GM12878 (cell line): ENCODE data around the gene POR. TPM values are rescaled to one million over a fixed set of nuclear protein-coding genes. Genes with fewer than 3 reads are reported as not detected.

Experiments
- BACH1 ChIP-seq: fragments of 450-650 bp; IDR thresholded peaks from 2 replicates; pipeline ENCODE4 v1.6.1; 2017; ENCODE audit warnings: mild to moderate bottlenecking, borderline replicate concordance
- CBFB ChIP-seq: IDR thresholded peaks from 2 replicates; pipeline ENCODE4 v1.6.1; 2016; ENCODE audit warnings: antibody characterized with exemption, low read depth
- EP300 ChIP-seq, 2 experiments: fragments of 150-350 bp in 1 of 2; IDR thresholded peaks; 2 replicates each; pipeline ENCODE4 v1.6.1; 2011 to 2012; ENCODE audit warnings: low read depth in 2 of 2, low read length in 2 of 2, borderline replicate concordance in 1 of 2, improper control_type of control experiment in 1 of 2, inconsistent platforms in 1 of 2; ENCODE audit not compliant: control insufficient read depth in 1 of 2
- HCFC1 ChIP-seq: fragments of 150-350 bp; IDR thresholded peaks from 2 replicates; pipeline ENCODE4 v1.6.1; 2014; ENCODE audit warnings: low read length
- MEF2A ChIP-seq: IDR thresholded peaks from 2 replicates; pipeline ENCODE4 v1.6.1; 2011; ENCODE audit warnings: low read depth, mild to moderate bottlenecking, low read length, moderate library complexity; ENCODE audit not compliant: insufficient read depth
- MXI1 ChIP-seq: fragments of 150-350 bp; IDR thresholded peaks from 2 replicates; pipeline ENCODE4 v1.6.1; 2011; ENCODE audit warnings: low read depth, mild to moderate bottlenecking, inconsistent platforms, low read length, improper control_type of control experiment
- NFYB ChIP-seq: IDR thresholded peaks from 2 replicates; pipeline ENCODE4 v1.6.1; 2011; ENCODE audit warnings: low read depth, mild to moderate bottlenecking, low read length, improper control_type of control experiment, moderate library complexity; ENCODE audit not compliant: insufficient read depth
- SREBF2 ChIP-seq: IDR thresholded peaks from 2 replicates; pipeline ENCODE4 v1.6.1; 2012; ENCODE audit warnings: mild to moderate bottlenecking, low read length
- SUZ12 ChIP-seq: fragments of 200-600 bp; sonication (generic); IDR thresholded peaks from one replicate; pipeline ENCODE4 v1.6.1; 2018; ENCODE audit warnings: antibody characterized with exemption, mild to moderate bottlenecking; ENCODE audit not compliant: unreplicated experiment
- YBX1 ChIP-seq: fragments of 450-650 bp; IDR thresholded peaks from 2 replicates; pipeline ENCODE4 v1.6.1; 2016; ENCODE audit warnings: antibody characterized with exemption
- YY1 ChIP-seq: IDR thresholded peaks from 2 replicates; pipeline ENCODE4 v1.6.1; 2011; ENCODE audit warnings: low read depth, mild to moderate bottlenecking, low read length
- polyA plus RNA-seq, 11 experiments: library from polyadenylated mRNA; depleted of rRNA in 4 of 11; unstranded in 6 of 11; stranded (reverse) in 5 of 11; fragments of >200 nt; fragmentation: Nextera tagmentation in 4 of 11; fragmentation: Illumina TruSeq in 1 of 11; extraction: Ambion mirVana in 4 of 11; extraction: Trizol in 1 of 11; gene quantifications; 1 replicate in 1 of 11; 2 replicates in 10 of 11; pipeline versions ENCODE4 v1.2.1 to v1.2.3, GENCODE V29; 2011 to 2016; ENCODE audit warnings: inconsistent platforms in 2 of 11, missing spikeins in 2 of 11, low read depth in 1 of 11
- total RNA-seq, 4 experiments: library from RNA; depleted of rRNA in 3 of 4; stranded (reverse); fragments of >200 nt in 3 of 4; fragmentation: Illumina TruSeq in 1 of 4; extraction: Trizol in 1 of 4; gene quantifications; 2 replicates each; pipeline versions ENCODE4 v1.2.1 to v1.2.3, GENCODE V29; 2013 to 2021
- TF ChIP-seq, protein P1 (sequence below): fragments of 450-650 bp; IDR thresholded peaks from 2 replicates; pipeline ENCODE4 v1.6.1; 2017; ENCODE audit warnings: mild to moderate bottlenecking
- TF ChIP-seq, protein P2 (sequence below): IDR thresholded peaks from 2 replicates; pipeline ENCODE4 v1.6.1; 2012; ENCODE audit warnings: mild to moderate bottlenecking, low read depth, low read length
- TF ChIP-seq, protein P3 (sequence below): IDR thresholded peaks from 2 replicates; pipeline ENCODE4 v1.6.1; 2011; ENCODE audit warnings: low read depth, mild to moderate bottlenecking, low read length, moderate library complexity, borderline replicate concordance; ENCODE audit errors: extremely low read depth
- TF ChIP-seq, protein P4 (sequence below): fragments of 450-650 bp; IDR thresholded peaks from 2 replicates; pipeline ENCODE4 v1.6.1; 2016; ENCODE audit warnings: mild to moderate bottlenecking
- TF ChIP-seq, protein P5 (sequence below): fragments of 450-650 bp; IDR thresholded peaks from 2 replicates; pipeline ENCODE4 v1.6.1; 2017; ENCODE audit warnings: mild to moderate bottlenecking, moderate library complexity

POR gene
- total and polyA plus RNA-seq, 10 of the 15 experiments (the other 5 are each of a cell fraction or from before 2014, with no cell fraction given): 2.2 to 75.8 (median 35.9) TPM

DNA sequence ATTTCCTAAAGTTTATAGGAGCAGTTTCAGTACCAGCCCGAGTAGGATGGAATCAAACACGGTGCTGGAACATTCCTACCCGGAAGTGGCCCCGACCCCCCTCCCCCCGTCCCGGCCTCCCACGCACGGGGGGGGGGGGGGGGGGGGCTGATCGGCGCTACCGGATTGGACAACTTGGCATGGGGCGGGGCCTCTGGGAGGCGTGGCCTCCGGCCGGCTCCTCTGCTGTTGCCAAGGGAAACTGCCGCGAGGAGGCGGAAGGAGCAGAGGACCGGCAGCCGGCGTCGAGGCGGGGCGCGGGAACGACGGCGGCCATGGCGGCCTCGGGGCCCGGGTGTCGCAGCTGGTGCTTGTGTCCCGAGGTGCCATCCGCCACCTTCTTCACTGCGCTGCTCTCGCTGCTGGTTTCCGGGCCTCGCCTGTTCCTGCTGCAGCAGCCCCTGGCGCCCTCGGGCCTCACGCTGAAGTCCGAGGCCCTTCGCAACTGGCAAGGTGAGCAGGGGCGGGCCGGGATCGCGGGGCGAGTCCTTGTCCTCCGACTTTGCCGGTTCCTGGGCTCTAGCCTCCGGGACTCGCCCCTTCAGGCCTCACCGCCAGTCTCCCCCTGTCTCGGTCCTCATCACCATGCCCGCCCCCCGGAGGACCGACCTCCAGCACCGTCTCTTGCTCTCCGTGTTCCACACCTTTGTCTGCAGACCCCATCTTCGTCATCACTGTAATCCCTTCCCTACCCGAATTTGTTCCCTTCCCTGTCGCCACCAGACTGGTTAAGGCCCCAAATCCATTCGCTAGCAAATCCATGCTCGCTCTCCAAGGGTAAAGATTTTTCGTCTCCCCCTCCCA, 36.0 kb upstream of the POR start, which contains the start of gene RHBDD2 (continued):
- TF ChIP-seq CBFB (no peak), YY1 (peak; percentile 96), SREBF2 (no peak), MXI1 (peak; percentile 94), YBX1 (no peak), MEF2A (no peak), HCFC1 (peak; percentile 45; the same call in 1 of the 2 replicates), NFYB (no peak), BACH1 (peak; percentile 60; the same call in 1 of the 2 replicates), SUZ12 (no peak), EP300 (IDR thresholded peaks at IDR 0.05; ENCODE audit: borderline replicate concordance in 1 of 2, control insufficient read depth in 1 of 2, low read depth in 2 of 2, low read length in 2 of 2) (no peak)
- TF ChIP-seq, protein P1, sequence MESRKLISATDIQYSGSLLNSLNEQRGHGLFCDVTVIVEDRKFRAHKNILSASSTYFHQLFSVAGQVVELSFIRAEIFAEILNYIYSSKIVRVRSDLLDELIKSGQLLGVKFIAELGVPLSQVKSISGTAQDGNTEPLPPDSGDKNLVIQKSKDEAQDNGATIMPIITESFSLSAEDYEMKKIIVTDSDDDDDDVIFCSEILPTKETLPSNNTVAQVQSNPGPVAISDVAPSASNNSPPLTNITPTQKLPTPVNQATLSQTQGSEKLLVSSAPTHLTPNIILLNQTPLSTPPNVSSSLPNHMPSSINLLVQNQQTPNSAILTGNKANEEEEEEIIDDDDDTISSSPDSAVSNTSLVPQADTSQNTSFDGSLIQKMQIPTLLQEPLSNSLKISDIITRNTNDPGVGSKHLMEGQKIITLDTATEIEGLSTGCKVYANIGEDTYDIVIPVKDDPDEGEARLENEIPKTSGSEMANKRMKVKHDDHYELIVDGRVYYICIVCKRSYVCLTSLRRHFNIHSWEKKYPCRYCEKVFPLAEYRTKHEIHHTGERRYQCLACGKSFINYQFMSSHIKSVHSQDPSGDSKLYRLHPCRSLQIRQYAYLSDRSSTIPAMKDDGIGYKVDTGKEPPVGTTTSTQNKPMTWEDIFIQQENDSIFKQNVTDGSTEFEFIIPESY: no peak
- TF ChIP-seq, protein P2, sequence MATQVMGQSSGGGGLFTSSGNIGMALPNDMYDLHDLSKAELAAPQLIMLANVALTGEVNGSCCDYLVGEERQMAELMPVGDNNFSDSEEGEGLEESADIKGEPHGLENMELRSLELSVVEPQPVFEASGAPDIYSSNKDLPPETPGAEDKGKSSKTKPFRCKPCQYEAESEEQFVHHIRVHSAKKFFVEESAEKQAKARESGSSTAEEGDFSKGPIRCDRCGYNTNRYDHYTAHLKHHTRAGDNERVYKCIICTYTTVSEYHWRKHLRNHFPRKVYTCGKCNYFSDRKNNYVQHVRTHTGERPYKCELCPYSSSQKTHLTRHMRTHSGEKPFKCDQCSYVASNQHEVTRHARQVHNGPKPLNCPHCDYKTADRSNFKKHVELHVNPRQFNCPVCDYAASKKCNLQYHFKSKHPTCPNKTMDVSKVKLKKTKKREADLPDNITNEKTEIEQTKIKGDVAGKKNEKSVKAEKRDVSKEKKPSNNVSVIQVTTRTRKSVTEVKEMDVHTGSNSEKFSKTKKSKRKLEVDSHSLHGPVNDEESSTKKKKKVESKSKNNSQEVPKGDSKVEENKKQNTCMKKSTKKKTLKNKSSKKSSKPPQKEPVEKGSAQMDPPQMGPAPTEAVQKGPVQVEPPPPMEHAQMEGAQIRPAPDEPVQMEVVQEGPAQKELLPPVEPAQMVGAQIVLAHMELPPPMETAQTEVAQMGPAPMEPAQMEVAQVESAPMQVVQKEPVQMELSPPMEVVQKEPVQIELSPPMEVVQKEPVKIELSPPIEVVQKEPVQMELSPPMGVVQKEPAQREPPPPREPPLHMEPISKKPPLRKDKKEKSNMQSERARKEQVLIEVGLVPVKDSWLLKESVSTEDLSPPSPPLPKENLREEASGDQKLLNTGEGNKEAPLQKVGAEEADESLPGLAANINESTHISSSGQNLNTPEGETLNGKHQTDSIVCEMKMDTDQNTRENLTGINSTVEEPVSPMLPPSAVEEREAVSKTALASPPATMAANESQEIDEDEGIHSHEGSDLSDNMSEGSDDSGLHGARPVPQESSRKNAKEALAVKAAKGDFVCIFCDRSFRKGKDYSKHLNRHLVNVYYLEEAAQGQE: no peak
- TF ChIP-seq, protein P3, sequence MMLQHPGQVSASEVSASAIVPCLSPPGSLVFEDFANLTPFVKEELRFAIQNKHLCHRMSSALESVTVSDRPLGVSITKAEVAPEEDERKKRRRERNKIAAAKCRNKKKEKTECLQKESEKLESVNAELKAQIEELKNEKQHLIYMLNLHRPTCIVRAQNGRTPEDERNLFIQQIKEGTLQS: no peak
- TF ChIP-seq, protein P4, sequence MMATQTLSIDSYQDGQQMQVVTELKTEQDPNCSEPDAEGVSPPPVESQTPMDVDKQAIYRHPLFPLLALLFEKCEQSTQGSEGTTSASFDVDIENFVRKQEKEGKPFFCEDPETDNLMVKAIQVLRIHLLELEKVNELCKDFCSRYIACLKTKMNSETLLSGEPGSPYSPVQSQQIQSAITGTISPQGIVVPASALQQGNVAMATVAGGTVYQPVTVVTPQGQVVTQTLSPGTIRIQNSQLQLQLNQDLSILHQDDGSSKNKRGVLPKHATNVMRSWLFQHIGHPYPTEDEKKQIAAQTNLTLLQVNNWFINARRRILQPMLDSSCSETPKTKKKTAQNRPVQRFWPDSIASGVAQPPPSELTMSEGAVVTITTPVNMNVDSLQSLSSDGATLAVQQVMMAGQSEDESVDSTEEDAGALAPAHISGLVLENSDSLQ: no peak
- TF ChIP-seq, protein P5, sequence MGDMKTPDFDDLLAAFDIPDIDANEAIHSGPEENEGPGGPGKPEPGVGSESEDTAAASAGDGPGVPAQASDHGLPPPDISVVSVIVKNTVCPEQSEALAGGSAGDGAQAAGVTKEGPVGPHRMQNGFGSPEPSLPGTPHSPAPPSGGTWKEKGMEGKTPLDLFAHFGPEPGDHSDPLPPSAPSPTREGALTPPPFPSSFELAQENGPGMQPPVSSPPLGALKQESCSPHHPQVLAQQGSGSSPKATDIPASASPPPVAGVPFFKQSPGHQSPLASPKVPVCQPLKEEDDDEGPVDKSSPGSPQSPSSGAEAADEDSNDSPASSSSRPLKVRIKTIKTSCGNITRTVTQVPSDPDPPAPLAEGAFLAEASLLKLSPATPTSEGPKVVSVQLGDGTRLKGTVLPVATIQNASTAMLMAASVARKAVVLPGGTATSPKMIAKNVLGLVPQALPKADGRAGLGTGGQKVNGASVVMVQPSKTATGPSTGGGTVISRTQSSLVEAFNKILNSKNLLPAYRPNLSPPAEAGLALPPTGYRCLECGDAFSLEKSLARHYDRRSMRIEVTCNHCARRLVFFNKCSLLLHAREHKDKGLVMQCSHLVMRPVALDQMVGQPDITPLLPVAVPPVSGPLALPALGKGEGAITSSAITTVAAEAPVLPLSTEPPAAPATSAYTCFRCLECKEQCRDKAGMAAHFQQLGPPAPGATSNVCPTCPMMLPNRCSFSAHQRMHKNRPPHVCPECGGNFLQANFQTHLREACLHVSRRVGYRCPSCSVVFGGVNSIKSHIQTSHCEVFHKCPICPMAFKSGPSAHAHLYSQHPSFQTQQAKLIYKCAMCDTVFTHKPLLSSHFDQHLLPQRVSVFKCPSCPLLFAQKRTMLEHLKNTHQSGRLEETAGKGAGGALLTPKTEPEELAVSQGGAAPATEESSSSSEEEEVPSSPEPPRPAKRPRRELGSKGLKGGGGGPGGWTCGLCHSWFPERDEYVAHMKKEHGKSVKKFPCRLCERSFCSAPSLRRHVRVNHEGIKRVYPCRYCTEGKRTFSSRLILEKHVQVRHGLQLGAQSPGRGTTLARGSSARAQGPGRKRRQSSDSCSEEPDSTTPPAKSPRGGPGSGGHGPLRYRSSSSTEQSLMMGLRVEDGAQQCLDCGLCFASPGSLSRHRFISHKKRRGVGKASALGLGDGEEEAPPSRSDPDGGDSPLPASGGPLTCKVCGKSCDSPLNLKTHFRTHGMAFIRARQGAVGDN: no peak; the same call in 1 of the 2 replicates
